Naive thymus-derived CD4-positive, alpha-beta T cell (primary cell): ENCODE results near the gene BRF1. TPM values are rescaled to one million over a fixed set of nuclear protein-coding genes. Genes with fewer than 3 reads are reported as not detected.

ENCODE experiments used
- ATAC-seq: fragments of 150-1000 bp; cut with Tn5 transposase; 2 replicates; pipeline ENCODE4 v1.10.0; 2021; ENCODE audit warnings: mild to moderate bottlenecking, moderate library complexity
- CTCF ChIA-PET: fragments of 350-600 bp; sonication (Branson Sonifier 250); formaldehyde crosslinking; loops from one replicate; lab custom pipeline; 2021; ENCODE audit warnings: antibody characterized with exemption; lab: Charles Lee
- POLR2A ChIA-PET: fragments of 350-600 bp; sonication (Branson Sonifier 250); formaldehyde crosslinking; loops from one replicate; lab custom pipeline; 2021; ENCODE audit warnings: antibody characterized with exemption, inconsistent platforms; lab: Charles Lee
- DNase-seq, 9 donors: peaks; one replicate each; pipeline versions ENCODE4 v3.0.0 to v3.0.0-alpha.2; 2020 to 2022; ENCODE audit warnings: mixed read lengths in 1 of 9
- H3K27ac ChIP-seq: one replicate; pipeline ENCODE4 v1.7.0; 2013; ENCODE audit warnings: mild to moderate bottlenecking, low read depth, low read length, moderate library complexity
- H3K27me3 ChIP-seq, 2 donors: one replicate each; pipeline ENCODE4 v1.7.0; 2013; ENCODE audit warnings: low read length in 2 of 2, mild to moderate bottlenecking in 2 of 2, moderate library complexity in 2 of 2; ENCODE audit not compliant: control insufficient read depth in 2 of 2, insufficient read depth in 2 of 2
- H3K36me3 ChIP-seq, 3 experiments: 1 replicate in 2 of 3; 2 replicates in 1 of 3; pipeline ENCODE4 v1.7.0; 2013; ENCODE audit warnings: low read length in 3 of 3, mild to moderate bottlenecking in 3 of 3, moderate library complexity in 1 of 3; ENCODE audit not compliant: insufficient read depth in 3 of 3, control insufficient read depth in 2 of 3
- H3K4me1 ChIP-seq, 2 donors: one replicate each; pipeline ENCODE4 v1.7.0; 2013; ENCODE audit warnings: low read length in 2 of 2, mild to moderate bottlenecking in 2 of 2, moderate library complexity in 1 of 2; ENCODE audit not compliant: control insufficient read depth in 2 of 2, insufficient read depth in 2 of 2
- H3K4me3 ChIP-seq: 2 replicates; pipeline ENCODE4 v1.7.0; 2013; ENCODE audit warnings: mild to moderate bottlenecking, low read length
- H3K9me3 ChIP-seq, 3 experiments: 1 replicate in 2 of 3; 2 replicates in 1 of 3; pipeline ENCODE4 v1.7.0; 2013; ENCODE audit warnings: low read length in 3 of 3; ENCODE audit not compliant: control insufficient read depth in 2 of 3
- H3K27ac Mint-ChIP-seq, 9 donors: one replicate each; pipeline ENCODE4 v1.8.0; 2020 to 2022; ENCODE audit warnings: mixed read lengths in 9 of 9, mild to moderate bottlenecking in 8 of 9, moderate library complexity in 5 of 9, inconsistent platforms in 2 of 9
- H3K27me3 Mint-ChIP-seq, 5 donors: one replicate each; pipeline ENCODE4 v1.8.0; 2021 to 2022; ENCODE audit warnings: mixed read lengths in 5 of 5, mild to moderate bottlenecking in 1 of 5
- H3K36me3 Mint-ChIP-seq, 5 donors: one replicate each; pipeline ENCODE4 v1.8.0; 2020 to 2022; ENCODE audit warnings: mixed read lengths in 5 of 5, mild to moderate bottlenecking in 3 of 5, inconsistent platforms in 1 of 5
- H3K4me1 Mint-ChIP-seq, 7 donors: one replicate each; pipeline ENCODE4 v1.8.0; 2020 to 2022; ENCODE audit warnings: mixed read lengths in 7 of 7, mild to moderate bottlenecking in 3 of 7, inconsistent platforms in 1 of 7
- H3K4me3 Mint-ChIP-seq, 10 donors: one replicate each; pipeline ENCODE4 v1.8.0; 2020 to 2022; ENCODE audit warnings: mild to moderate bottlenecking in 10 of 10, mixed read lengths in 10 of 10, moderate library complexity in 6 of 10, inconsistent platforms in 2 of 10
- H3K9me3 Mint-ChIP-seq, 11 donors: one replicate each; pipeline ENCODE4 v1.8.0; 2020 to 2022; ENCODE audit warnings: mixed read lengths in 11 of 11, mild to moderate bottlenecking in 4 of 11, inconsistent platforms in 1 of 11, moderate library complexity in 1 of 11
- intact Hi-C, 2 donors: fragments of 100-400 bp; cut with micrococcal nuclease; formaldehyde crosslinking; loops; one replicate each; pipeline ENCODE4 v1.15.1; 2023
- polyA plus RNA-seq, 2 donors: library from polyadenylated mRNA; unstranded; fragments of 300-500 nt; fragmentation: Illumina TruSeq; gene quantifications; one replicate each; pipeline ENCODE4 v1.2.3, GENCODE V29; 2021
- total RNA-seq, 6 experiments: library from RNA in 5 of 6; stranded (reverse) in 5 of 6; gene quantifications; 1 replicate in 5 of 6; 2 replicates in 1 of 6; pipeline ENCODE4 v1.2.3 and lab custom pipeline; 2021 to 2026

BRF1 gene
- total and polyA plus RNA-seq, 7 experiments from 2014 or later, result 7.1 to 75.7 (median 60.2) TPM

DNA sequence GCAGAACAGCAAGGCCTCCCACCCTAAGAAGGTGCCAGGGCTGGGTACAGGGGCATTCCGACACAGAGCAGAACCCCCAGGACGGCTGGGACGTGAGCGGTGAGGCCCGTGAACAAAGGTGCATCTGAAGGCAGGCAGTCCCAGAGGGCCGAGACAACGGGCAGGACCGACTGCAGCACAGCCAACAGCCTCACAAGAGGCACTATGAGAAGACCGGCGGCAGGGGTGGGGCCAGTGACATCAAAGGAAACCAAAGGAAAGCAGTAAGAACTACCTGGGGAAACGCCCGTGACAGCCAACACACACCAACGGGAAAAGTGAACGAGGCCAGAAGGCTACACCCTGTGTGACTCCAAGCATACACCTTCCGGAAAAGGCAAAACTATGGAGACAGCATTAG lies 43.3 kb downstream of the BRF1 start:
- H3K4me3 Mint-ChIP-seq, result peak overlapping the region in 4 of 10 donors; percentile 11 to 56 (median 28)
- POLR2A ChIA-PET, result interaction anchor here (0.6 kb wide), 1 partner anchor 13 kb away, joined by 4 read pairs; no protein-coding TSS in a partner anchor
- H3K27ac Mint-ChIP-seq, result peak overlapping the region in 4 of 9 donors; percentile 19 to 45 (median 30)

DNA sequence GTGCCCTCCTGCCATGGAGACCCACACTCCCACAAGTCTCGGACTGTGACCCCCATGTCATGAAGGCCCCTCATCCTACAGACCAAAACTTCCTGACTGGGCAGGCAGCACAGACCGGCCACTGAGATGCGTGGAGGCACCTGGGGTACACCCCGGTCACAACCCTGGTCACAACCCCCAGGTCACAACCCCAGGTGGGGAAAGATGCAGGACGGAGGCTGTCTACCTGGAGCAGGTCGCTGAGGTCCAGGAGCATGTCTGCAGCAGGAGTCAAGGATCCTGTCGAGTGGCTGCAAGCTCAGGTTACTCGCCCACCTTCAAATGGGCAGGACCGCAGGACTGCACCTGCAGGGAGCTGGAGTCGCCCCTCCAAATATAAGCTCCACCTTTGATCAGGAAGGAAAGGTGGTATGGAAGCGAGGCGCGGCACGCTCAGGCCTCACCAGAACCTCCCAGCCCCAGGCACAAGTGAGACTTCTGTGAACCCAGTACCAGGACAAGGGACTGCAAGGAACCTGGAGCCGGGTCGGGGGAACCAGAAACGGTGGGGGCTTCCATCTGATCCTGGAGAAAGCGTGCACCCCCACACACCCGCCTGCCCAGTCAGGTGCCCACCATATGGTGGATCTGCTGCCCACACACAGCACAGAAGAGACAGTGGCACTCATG lies 44.4 kb downstream of the BRF1 start:
- H3K4me1 ChIP-seq, result no peaks in the 10 kb centered on the region
- Mint-ChIP-seq H3K9me3 (no peaks in the 10 kb centered on the region), H3K27me3 (no peaks in the 10 kb centered on the region), H3K4me1 (peaks cover 2 to 15% (median 10%) of the 10 kb centered on the region in 7 donors), H3K27ac (no peak overlapping the region), H3K36me3 (peaks cover 0 to 3% (median 0%) of the 10 kb centered on the region in 5 donors), H3K4me3 (no peak overlapping the region)
- no peak overlapping the region for H3K4me3 ChIP-seq
- H3K9me3 ChIP-seq, result no peaks in the 10 kb centered on the region
- H3K27me3 ChIP-seq, result no peaks in the 10 kb centered on the region
- ChIA-PET CTCF (no interaction called here), POLR2A (no interaction called here)
- peaks cover 0 to 27% (median 0%) of the 10 kb centered on the region in 3 experiments for H3K36me3 ChIP-seq
- ATAC-seq (no peak), DNase-seq (no peak)
- no peak overlapping the region for H3K27ac ChIP-seq
- intact Hi-C loops, result no loop called here

More for the DNA sequence above, 43.3 kb downstream of the BRF1 start:
- Histone ChIP-seq H3K4me1 (no peaks in the 10 kb centered on the region), H3K36me3 (peaks cover 0 to 19% (median 0%) of the 10 kb centered on the region in 3 experiments), H3K4me3 (no peak overlapping the region), H3K9me3 (no peaks in the 10 kb centered on the region), H3K27me3 (no peaks in the 10 kb centered on the region), H3K27ac (no peak overlapping the region)
- CTCF ChIA-PET, result no interaction called here
- Mint-ChIP-seq H3K4me1 (peaks cover 2 to 15% (median 10%) of the 10 kb centered on the region in 7 donors), H3K9me3 (no peaks in the 10 kb centered on the region), H3K36me3 (peaks cover 0 to 2% (median 0%) of the 10 kb centered on the region in 5 donors), H3K27me3 (no peaks in the 10 kb centered on the region)
- intact Hi-C loops, result no loop called here
- no peak for ATAC-seq
- peak in 5 of 9 donors; percentile 20 to 35 (median 24) for DNase-seq

DNA sequence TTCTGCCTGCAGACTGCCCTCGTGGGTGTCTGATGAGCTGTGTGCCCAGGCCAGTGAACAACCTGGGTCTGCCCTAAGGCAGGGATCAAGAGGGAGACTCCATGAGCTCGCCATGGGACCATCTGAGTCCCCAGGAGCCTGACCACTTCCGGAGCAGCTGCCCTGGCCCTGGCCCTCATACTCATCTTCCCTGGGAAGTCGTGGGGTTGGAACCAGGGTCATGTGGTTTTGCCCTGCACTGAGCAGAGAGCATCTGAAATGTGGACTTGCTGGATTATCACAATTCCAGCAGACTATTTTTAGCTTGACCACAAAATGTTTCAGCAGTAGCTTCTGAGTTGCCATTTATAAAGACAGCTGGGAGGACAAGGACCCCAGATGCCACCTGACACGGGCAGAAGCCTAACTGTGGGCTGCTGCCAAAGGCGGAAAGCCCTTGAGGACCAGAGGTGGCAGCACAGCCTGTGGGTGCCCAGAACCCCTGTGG lies 45.7 kb downstream of the BRF1 start:
- POLR2A ChIA-PET, result no interaction called here
- intact Hi-C loops, result no loop called here

DNA sequence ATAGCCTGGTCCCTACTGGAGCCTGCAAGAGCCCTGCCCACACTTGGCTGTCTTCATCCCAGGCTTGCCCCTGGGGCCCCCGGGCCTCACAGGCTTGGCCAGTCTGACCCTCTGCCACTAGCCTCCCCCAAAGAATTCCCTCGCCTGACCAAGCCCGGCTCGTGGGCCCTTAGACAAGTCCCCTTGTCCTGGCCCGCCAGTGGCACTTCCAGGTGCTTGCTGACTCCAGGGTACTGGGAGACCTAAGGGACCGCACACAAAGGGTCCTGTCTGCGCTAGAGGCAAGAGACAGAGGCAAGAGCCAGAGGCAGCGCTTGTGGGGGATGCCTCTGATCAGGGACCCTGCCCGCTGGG lies 47.5 kb downstream of the BRF1 start:
- Histone ChIP-seq H3K9me3 (no peaks in the 10 kb centered on the region), H3K4me1 (peaks cover 0 to 3% of the 10 kb centered on the region in 2 donors), H3K27me3 (no peaks in the 10 kb centered on the region), H3K36me3 (peaks cover 0 to 48% (median 0%) of the 10 kb centered on the region in 3 experiments), H3K4me3 (no peak overlapping the region), H3K27ac (no peak overlapping the region)
- ATAC-seq, result no peak
- Mint-ChIP-seq H3K9me3 (no peaks in the 10 kb centered on the region), H3K27ac (peak overlapping the region in 1 of 9 donors; percentile 34), H3K27me3 (no peaks in the 10 kb centered on the region), H3K4me3 (no peak overlapping the region), H3K4me1 (peaks cover 5 to 32% (median 25%) of the 10 kb centered on the region in 7 donors), H3K36me3 (peaks cover 0 to 3% (median 0%) of the 10 kb centered on the region in 5 donors)
- intact Hi-C loops, result no loop called here
- POLR2A ChIA-PET, result no interaction called here
- CTCF ChIA-PET, result no interaction called here
- DNase-seq, result no peak

More for the DNA sequence above, 45.7 kb downstream of the BRF1 start:
- DNase-seq (no peak), ATAC-seq (no peak)
- H3K9me3 ChIP-seq, result no peaks in the 10 kb centered on the region
- no peaks in the 10 kb centered on the region for H3K27me3 ChIP-seq
- no peaks in the 10 kb centered on the region for H3K9me3 Mint-ChIP-seq
- CTCF ChIA-PET, result no interaction called here
- H3K36me3 Mint-ChIP-seq, result peaks cover 0 to 3% (median 0%) of the 10 kb centered on the region in 5 donors
- H3K4me1 ChIP-seq, result no peaks in the 10 kb centered on the region
- H3K27me3 Mint-ChIP-seq, result no peaks in the 10 kb centered on the region
- H3K4me1 Mint-ChIP-seq, result peaks cover 5 to 23% (median 19%) of the 10 kb centered on the region in 7 donors
- peak overlapping the region in 1 of 9 donors; percentile 37 for H3K27ac Mint-ChIP-seq
- H3K27ac ChIP-seq, result no peak overlapping the region
- H3K4me3 Mint-ChIP-seq, result no peak overlapping the region
- H3K4me3 ChIP-seq, result no peak overlapping the region
- H3K36me3 ChIP-seq, result peaks cover 0 to 41% (median 0%) of the 10 kb centered on the region in 3 experiments

DNA sequence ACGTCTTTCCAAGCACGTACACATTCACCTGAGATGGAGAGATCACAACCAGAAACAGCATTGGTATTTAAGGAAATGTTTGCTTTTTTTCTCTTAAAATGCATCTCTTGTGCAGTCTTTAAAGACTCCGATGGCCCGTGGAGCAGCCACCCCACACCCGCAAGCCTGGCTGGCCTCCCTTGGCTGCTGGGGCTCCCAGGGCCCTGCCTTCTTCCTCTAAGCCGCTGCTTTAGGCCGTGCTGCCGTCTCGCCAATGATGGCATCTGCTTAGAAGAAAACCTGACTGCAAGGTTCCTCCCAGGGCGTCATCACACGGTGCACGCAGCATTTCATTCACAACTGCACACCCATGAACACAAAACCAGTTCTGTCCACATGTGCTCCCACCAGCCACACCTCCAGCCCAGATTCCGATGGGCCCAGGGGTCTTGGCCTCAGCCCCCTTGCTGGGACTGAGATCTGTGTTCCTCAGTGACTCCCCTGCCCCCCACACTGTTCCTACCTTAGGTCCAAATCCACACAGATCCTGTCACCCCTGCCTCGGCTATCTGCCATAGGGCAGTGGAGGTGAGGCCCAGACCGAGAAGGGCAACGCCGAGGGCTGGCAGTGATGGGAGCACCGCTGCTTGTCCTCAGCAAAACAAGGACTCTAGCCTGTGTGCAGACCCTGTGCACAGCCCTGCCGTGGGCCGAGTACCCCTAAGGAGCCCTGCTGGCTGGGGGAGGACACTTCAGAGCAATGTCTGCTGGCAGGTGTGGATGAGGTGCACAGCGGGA lies 48.1 kb downstream of the BRF1 start:
- intact Hi-C loops, result no loop called here
- POLR2A ChIA-PET, result no interaction called here

DNA sequence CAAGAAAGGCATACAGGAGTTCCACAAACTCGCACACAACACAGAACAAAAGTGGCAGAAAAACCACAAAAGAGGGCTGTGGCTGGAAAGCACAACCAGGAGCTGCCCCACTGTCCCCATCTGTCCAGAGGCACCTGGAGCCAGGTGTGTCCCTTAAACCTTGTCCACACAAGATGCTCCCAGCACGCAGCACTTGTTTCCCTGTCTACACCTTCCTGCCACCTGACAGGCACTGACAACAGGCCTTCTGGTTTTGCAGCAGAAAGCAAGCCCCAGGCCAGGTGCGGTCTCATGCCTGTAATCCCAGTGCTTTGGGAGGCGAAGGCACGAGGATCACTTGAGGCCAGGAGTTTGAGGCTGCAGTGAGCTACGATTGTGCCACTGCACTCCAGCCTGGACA lies 48.9 kb downstream of the BRF1 start:
- ChIA-PET POLR2A (no interaction called here), CTCF (no interaction called here)
- Mint-ChIP-seq H3K36me3 (peaks cover 0 to 8% (median 0%) of the 10 kb centered on the region in 5 donors), H3K27ac (peak overlapping the region in 1 of 9 donors; percentile 32), H3K4me1 (peaks cover 6 to 32% (median 20%) of the 10 kb centered on the region in 7 donors), H3K4me3 (no peak overlapping the region), H3K9me3 (no peaks in the 10 kb centered on the region), H3K27me3 (no peaks in the 10 kb centered on the region)
- H3K4me3 ChIP-seq, result no peak overlapping the region
- H3K9me3 ChIP-seq, result no peaks in the 10 kb centered on the region
- H3K4me1 ChIP-seq, result peaks cover 12% of the 10 kb centered on the region in 2 donors
- no peak for ATAC-seq
- intact Hi-C loops, result no loop called here
- no peaks in the 10 kb centered on the region for H3K27me3 ChIP-seq
- no peak for DNase-seq
- H3K27ac ChIP-seq, result no peak overlapping the region
- H3K36me3 ChIP-seq, result peaks cover 0 to 47% (median 0%) of the 10 kb centered on the region in 3 experiments

More for the DNA sequence above, 48.1 kb downstream of the BRF1 start:
- Histone ChIP-seq H3K27me3 (no peaks in the 10 kb centered on the region), H3K9me3 (no peaks in the 10 kb centered on the region), H3K4me3 (no peak overlapping the region), H3K36me3 (peaks cover 0 to 48% (median 0%) of the 10 kb centered on the region in 3 experiments), H3K27ac (no peak overlapping the region), H3K4me1 (peaks cover 3 to 8% of the 10 kb centered on the region in 2 donors)
- CTCF ChIA-PET, result no interaction called here
- ATAC-seq (no peak), DNase-seq (no peak)
- H3K9me3 Mint-ChIP-seq, result no peaks in the 10 kb centered on the region
- H3K27ac Mint-ChIP-seq, result peak overlapping the region in 4 of 9 donors; percentile 22 to 45 (median 34)
- peaks cover 5 to 32% (median 22%) of the 10 kb centered on the region in 7 donors for H3K4me1 Mint-ChIP-seq
- H3K27me3 Mint-ChIP-seq, result no peaks in the 10 kb centered on the region
- peaks cover 0 to 3% (median 0%) of the 10 kb centered on the region in 5 donors for H3K36me3 Mint-ChIP-seq
- H3K4me3 Mint-ChIP-seq, result no peak overlapping the region
